Measurements from ENCODE around the gene CTNNBIP1.
"Not testable (repeated sequence)": the region's sequence is repeated elsewhere in the genome, so short reads cannot be mapped to it uniquely, and the experiment has no call there.

The CTNNBIP1 gene

DNA sequence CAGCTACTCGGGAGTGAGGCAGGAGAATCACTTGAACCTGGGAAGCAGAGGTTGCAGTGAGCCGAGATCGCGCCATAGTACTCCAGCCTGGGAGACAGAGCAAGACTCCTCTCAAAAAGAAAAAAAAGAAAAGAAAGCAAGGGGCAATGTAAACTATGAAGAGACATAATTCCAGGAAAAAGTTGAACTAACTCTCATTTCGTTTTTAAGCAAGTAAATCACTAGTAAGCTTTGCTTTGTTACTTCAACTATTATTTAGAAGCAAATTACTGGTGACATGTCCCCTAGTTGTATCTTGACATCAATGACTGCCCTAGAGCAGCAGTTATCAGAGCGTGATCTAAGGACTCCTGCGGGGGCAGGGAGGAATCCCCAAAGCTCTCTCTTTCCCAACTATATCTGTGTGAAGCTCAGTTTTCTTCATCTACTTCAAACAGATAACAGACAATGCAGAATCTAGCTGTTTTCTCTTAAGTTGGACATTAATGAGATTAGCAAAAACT, 105.0 kb downstream of the CTNNBIP1 start:
- DNase-seq (ENCODE audit: low read depth in 2 of 2) = no peak

DNA sequence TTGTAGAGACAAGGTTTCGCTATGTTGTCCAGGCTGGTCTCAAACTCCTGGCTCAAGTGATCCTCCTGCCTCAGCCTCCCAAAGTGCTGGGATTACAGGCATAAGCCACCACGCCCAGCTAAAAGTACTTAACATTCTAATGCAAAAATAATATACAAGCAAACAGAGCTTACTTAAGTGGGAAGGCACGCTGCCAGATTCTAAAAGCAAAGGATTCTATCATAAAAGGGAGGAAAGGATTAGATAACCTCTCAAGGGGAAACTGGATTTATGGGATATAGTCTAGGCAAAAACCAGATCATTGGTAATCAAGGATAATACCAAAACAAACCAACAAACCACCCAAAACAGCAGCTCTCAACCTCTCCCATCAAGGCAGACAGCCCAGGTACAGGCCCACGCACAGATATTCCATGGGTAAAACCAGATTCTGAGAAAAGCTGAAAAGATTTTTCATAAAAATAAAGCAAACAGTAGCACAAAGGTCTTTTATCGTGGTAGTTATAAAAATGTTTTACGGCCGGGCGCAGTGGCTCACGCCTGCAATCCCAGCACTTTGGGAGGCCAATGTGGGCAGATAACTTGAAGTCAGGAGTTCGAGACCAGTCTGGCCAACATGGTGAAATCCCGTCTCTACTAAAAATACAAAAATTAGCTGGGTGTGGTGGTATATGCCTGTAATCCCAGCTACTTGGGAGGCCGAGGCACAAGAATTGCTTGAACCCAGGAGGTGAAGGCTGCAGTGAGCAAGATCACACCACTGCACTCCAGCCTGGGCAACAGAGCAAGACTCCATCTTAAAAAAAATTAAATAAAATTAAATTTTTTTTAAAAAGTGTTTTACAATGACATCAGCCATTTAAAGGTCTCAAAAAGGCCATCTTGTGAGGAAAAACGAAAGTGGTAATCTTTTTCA, 106.8 kb downstream of the CTNNBIP1 start:
- not testable (repeated sequence) for DNase-seq (ENCODE audit: low read depth in 2 of 2)

DNA sequence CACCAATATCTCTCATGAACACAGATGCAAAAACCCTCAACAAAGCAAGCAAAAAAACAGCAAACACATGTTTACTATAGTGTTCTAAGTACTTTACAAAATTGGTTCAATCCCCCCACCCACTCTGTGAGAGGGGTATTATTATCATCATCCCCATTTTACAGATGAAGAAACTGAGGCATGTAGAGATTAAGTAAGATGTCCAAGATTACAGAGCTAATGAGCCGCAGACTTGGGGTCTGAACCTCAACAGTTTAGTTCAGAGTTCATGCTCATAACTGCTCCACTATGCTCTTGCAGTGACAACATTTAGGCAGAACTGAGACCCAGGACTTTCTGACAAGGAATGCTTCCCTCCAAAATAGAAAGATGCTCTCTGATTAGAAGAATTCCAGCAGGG, 108.2 kb downstream of the CTNNBIP1 start:
- DNase-seq (ENCODE audit: low read depth in 2 of 2) = no peak
